Glomerular visceral epithelial cell (primary cell): Measurements from ENCODE around the gene AEN.

ENCODE experiments used
- DNase-seq: peaks from one replicate; pipeline ENCODE4 v3.0.0-alpha.2; 2016; ENCODE audit errors: extremely low spot score

Gene AEN

DNA sequence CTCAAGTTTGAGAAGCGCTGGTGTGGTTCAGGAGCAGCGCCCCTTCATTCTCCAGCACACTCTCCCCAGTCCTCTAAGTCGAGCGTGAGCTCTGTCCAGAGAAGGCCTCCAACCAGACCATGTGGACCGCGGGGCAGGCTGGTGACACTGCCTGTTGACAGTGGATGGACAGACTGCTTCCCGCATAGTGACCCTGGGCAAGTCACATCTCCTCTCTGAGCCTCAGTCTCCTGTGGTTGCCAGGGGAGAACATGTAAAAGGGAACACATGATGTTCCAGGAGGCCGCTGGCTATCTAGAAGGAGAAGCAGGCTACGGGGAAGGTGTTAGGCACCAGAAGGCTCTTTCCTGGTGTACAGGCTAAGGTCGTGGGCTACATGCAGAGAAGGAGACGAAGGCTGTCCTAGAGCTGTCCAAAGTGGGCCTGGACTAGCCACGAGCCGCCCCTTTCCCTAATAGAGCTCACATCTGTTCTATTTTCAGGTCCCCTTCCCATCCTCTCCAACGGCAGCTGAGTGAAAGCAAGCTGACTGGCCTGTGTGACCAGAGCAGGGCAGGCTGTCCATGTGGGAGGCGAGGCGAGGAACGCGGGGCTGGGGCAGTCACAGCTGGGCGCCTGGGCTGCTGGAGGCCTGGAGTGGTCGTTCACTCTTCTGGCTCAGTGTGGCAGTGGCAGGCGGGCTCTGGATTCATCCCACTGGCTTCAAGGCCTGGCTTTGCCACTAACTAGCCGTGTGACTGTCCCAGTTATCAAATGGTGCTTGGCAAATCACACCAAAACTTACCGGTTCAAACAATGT is 28.8 kb downstream of the AEN start:
- no peak for DNase-seq

- DNase-seq, result no peak
Measured at GRCh38 chr15:88650556-88650955, 29.4 kb downstream of the AEN start.

DNA sequence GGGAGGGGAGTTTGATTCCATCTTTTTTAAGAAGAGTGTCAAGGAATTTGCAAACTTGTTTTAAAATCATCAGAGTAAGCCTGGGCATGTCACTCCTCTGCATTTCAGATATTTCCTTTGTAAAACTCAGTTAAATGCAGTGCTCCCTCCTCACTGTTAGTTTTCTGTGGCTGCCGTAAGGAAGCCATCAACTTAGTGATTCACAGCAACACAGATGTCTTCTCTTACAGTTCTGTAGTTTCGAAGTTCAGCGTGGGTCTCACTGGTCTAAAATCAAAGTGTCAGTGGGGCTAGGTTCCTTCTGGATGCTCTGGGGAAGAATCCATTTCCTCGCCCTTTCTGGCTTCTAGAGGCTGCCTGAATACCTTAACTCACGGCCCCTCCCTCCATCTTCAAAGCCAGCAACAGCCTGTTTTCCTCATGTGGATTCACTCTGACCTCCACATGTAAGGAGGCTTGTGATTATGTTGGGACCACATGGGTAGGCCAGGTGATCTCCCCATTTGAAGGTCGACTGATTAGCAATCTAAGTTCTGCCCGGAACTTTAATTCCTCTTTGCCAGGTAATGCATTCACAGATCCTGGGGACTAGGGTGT is 30.1 kb downstream of the AEN start:
- no peak for DNase-seq

- no peak for DNase-seq
Measured at GRCh38 chr15:88651971-88652370, 30.8 kb downstream of the AEN start.

- no peak for DNase-seq
Measured at GRCh38 chr15:88652456-88653199, 31.5 kb downstream of the AEN start.

DNA sequence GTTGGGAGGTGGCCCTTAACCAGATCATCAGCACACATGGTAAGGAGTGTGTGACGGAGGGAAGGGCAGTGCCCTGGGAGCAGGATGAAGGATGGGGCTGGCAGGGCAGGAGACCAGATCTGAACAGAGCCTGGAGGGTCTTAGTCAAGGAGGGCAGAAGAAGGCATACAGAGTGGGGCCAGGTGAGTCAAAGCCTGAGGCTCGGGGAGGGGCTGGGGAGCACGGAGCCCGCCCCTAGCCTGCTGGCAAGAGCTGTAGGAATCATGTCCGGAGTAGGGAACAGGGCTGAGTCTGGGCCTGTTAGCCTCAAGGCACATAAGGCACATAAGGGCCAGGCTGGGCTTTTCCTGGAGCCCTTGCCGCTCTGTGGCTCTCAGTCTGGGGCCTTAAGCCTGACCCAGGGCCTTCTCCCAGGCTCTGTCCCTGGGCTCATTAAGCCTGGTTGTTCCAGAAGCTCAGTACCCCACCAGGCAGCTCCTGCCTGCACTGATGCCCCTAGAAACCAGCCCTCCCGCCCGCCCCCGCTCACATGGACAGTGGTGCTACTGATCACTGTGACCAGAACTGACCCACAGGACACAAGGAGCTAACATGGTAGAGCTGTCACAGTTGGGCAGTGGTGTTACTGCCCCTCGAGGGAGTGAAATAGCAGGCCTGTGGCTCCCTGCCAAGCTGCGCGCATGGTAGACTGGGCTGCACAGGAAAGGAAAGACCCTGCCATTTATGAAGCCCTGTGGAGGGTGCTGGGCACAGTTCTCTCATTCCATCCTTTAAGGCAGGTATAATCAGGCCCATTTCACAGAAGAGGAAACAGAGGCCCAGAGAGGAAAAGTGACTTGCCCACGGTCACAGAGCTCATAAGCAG is 32.3 kb downstream of the AEN start:
- DNase-seq, result no peak

- DNase-seq, result no peak
Measured at GRCh38 chr15:88654430-88655102, 33.4 kb downstream of the AEN start.

- DNase-seq, result no peak
Measured at GRCh38 chr15:88655103-88655553, 34.0 kb downstream of the AEN start.

- no peak for DNase-seq
Measured at GRCh38 chr15:88655800-88656488, 34.8 kb downstream of the AEN start.

DNA sequence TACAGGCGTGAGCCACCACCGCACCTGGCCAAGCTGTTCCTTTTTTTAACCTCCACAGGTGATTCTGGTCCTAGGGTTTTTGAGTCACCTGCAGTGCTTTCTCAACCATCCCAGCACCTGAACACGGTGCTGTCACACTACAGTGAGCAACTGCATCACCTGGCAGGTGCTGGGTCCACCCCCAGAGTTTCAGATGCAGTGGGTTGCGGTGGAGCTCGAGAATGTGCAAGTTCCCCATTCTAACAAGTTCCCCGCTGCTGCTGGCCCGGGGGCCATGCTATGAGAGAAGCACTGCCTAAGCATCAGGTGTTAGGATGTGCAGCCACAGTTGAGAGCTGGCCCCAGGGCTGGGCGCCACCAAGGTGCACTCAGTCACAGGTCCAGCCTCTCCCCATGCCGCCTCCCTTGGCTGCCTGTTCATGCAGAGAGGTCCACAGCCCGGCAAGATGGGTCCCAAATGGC is 35.7 kb downstream of the AEN start:
- DNase-seq, result no peak

GRCh38 chr15:88657326-88658069 is 36.4 kb downstream of the AEN start:
- DNase-seq, result peak; percentile 44

GRCh38 chr15:88658070-88658965 is 37.2 kb downstream of the AEN start:
- no peak for DNase-seq

GRCh38 chr15:88658972-88659931 is 38.1 kb downstream of the AEN start:
- no peak for DNase-seq

GRCh38 chr15:88661041-88661700 is 40.0 kb downstream of the AEN start:
- DNase-seq, result no peak

GRCh38 chr15:88661761-88662556 is 40.8 kb downstream of the AEN start:
- no peak for DNase-seq

GRCh38 chr15:88663141-88663621 is 42.0 kb downstream of the AEN start:
- DNase-seq, result no peak
